Neural cell (in vitro differentiated cells): ENCODE results near the gene EXOC4. TPM values are rescaled to one million over a fixed set of nuclear protein-coding genes. Genes with fewer than 3 reads are reported as not detected.

Experiments used
- H2AFZ ChIP-seq: fragments of 200-600, 300-800 bp; sonication (generic), shearing (Covaris generic); 2 replicates; pipeline ENCODE4 v1.6.0; 2014; ENCODE audit warnings: low read depth, mild to moderate bottlenecking, antibody characterized with exemption, low read length, moderate library complexity
- H3F3A ChIP-seq: fragments of 200-600 bp; shearing (Covaris generic); 2 replicates; pipeline ENCODE4 v1.6.1; 2016; ENCODE audit warnings: mild to moderate bottlenecking, moderate library complexity, mixed read lengths, antibody characterized with exemption, low read length; ENCODE audit not compliant: insufficient read depth, poor library complexity, severe bottlenecking
- H3K27ac ChIP-seq: fragments of 200-600, 300-800 bp; sonication (generic), shearing (Covaris generic); 2 replicates; pipeline ENCODE4 v1.5.1; 2014; ENCODE audit warnings: mild to moderate bottlenecking, low read length, moderate library complexity
- H3K27me3 ChIP-seq: fragments of 300-800, 200-600 bp; sonication (generic), shearing (Covaris generic); 2 replicates; pipeline ENCODE4 v1.6.0; 2014; ENCODE audit warnings: mild to moderate bottlenecking, low read depth, low read length, moderate library complexity; ENCODE audit not compliant: insufficient read depth
- H3K36me3 ChIP-seq: fragments of 300-800, 200-600 bp; sonication (generic), shearing (Covaris generic); 2 replicates; pipeline ENCODE4 v1.5.1; 2014; ENCODE audit warnings: mild to moderate bottlenecking, antibody characterized with exemption, low read length, moderate library complexity; ENCODE audit not compliant: insufficient read depth
- H3K4me2 ChIP-seq: fragments of 300-800, 200-600 bp; sonication (generic), shearing (Covaris generic); 2 replicates; pipeline ENCODE4 v1.6.0; 2014; ENCODE audit warnings: mild to moderate bottlenecking, low read length
- H3K4me3 ChIP-seq: fragments of 300-800, 200-600 bp; sonication (generic), shearing (Covaris generic); 2 replicates; pipeline ENCODE4 v1.5.1; 2014; ENCODE audit warnings: mild to moderate bottlenecking, low read length, moderate library complexity
- H3K79me2 ChIP-seq: fragments of 200-600 bp; shearing (Covaris generic); replicated peaks from 2 replicates; pipeline ENCODE4 v1.6.0; 2014; ENCODE audit warnings: mild to moderate bottlenecking, low read length, moderate library complexity; ENCODE audit not compliant: insufficient read depth
- H3K9ac ChIP-seq: fragments of 300-800, 200-600 bp; sonication (generic), shearing (Covaris generic); 2 replicates; pipeline ENCODE4 v1.6.1; 2016; ENCODE audit warnings: mild to moderate bottlenecking, low read length, mixed read lengths
- H3K9me2 ChIP-seq: fragments of 200-600 bp; shearing (Covaris generic); 2 replicates; pipeline ENCODE4 v1.6.1; 2016; ENCODE audit warnings: mild to moderate bottlenecking, low read length, mixed read lengths; ENCODE audit not compliant: insufficient read depth
- H3K9me3 ChIP-seq: fragments of 200-600, 300-800 bp; sonication (generic), shearing (Covaris generic); 2 replicates; pipeline ENCODE4 v1.6.1; 2016; ENCODE audit warnings: mild to moderate bottlenecking, mixed run types, low read length, moderate library complexity, mixed read lengths
- H4K20me1 ChIP-seq: fragments of 200-600 bp; shearing (Covaris generic); 2 replicates; pipeline ENCODE4 v1.6.1; 2016; ENCODE audit warnings: mild to moderate bottlenecking, mixed run types; ENCODE audit not compliant: insufficient read depth
- EP300 ChIP-seq: fragments of 450-650 bp; conservative IDR thresholded peaks from 2 replicates; pipeline ENCODE4 v1.6.1; 2014; ENCODE audit warnings: antibody characterized with exemption, mild to moderate bottlenecking, moderate library complexity; ENCODE audit not compliant: poor library complexity, severe bottlenecking
- EZH2 ChIP-seq: fragments of 200-600, 300-800 bp; shearing (Covaris generic), sonication (generic); IDR thresholded peaks from 2 replicates; pipeline ENCODE4 v1.6.1; 2014; ENCODE audit warnings: antibody characterized with exemption, low read length, borderline replicate concordance, mild to moderate bottlenecking; ENCODE audit not compliant: insufficient read depth, poor library complexity, severe bottlenecking
- MXI1 ChIP-seq: fragments of 450-650 bp; conservative IDR thresholded peaks from 2 replicates; pipeline ENCODE4 v1.6.1; 2014; ENCODE audit warnings: antibody characterized with exemption, mild to moderate bottlenecking; ENCODE audit not compliant: poor library complexity, severe bottlenecking
- POLR2AphosphoS5 ChIP-seq: IDR thresholded peaks from 2 replicates; pipeline ENCODE4 v1.6.1; 2012
- RAD21 ChIP-seq: fragments of 450-650 bp; conservative IDR thresholded peaks from 2 replicates; pipeline ENCODE4 v1.6.1; 2014; ENCODE audit warnings: antibody characterized with exemption, mild to moderate bottlenecking, moderate library complexity
- SMC3 ChIP-seq: fragments of 450-650 bp; conservative IDR thresholded peaks from 2 replicates; pipeline ENCODE4 v1.6.1; 2014; ENCODE audit warnings: antibody characterized with exemption, mild to moderate bottlenecking, moderate library complexity; ENCODE audit not compliant: poor library complexity
- TAF1 ChIP-seq: IDR thresholded peaks from 2 replicates; pipeline ENCODE4 v1.6.1; 2012; ENCODE audit warnings: low read depth
- polyA plus RNA-seq: library from polyadenylated mRNA; depleted of rRNA; stranded (reverse); fragments of >200 nt; gene quantifications from 2 replicates; pipeline ENCODE4 v1.2.3, GENCODE V29; 2014
- TF ChIP-seq, protein P1 (sequence below): fragments of 450-650 bp; IDR thresholded peaks from 2 replicates; pipeline ENCODE4 v1.5.1; 2014; ENCODE audit warnings: antibody characterized with exemption, mild to moderate bottlenecking, moderate library complexity; ENCODE audit not compliant: poor library complexity, severe bottlenecking
- TF ChIP-seq, protein P2 (sequence below): IDR thresholded peaks from 2 replicates; pipeline ENCODE4 v1.6.1; 2012; ENCODE audit warnings: borderline replicate concordance

Gene EXOC4
- polyA plus RNA-seq, 1 donor from 2014 or later, result 36.5 TPM

DNA sequence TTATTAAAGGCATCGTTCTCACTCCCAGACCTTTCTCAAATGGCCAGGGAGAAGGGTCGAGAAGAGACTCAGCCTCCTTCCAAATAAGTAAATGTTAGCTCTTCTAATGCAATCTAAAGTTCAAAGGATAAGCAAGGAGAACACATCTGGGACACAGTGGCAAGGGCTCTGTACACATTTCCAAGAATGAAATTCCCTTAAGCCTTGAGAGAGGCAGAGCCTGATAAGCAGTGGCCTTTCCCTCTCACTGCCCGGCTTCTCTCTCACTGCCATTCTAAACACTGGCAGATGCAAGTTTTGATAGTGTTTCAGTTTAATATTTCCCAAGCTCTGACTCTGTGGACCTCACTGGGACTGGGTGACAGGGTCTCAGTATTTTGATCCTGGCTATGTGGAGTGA is 35.1 kb upstream of the EXOC4 start:
- no peaks in the 10 kb centered on the region for H3K9me2 ChIP-seq
- H3K9me3 ChIP-seq, result no peaks in the 10 kb centered on the region
- no peaks in the 10 kb centered on the region for H4K20me1 ChIP-seq
- no peak overlapping the region for H3K4me2 ChIP-seq
- H3K27ac ChIP-seq, result no peak overlapping the region
- no peaks in the 10 kb centered on the region for H3F3A ChIP-seq
- H3K79me2 ChIP-seq, result no peaks in the 10 kb centered on the region
- no peak overlapping the region for H2AFZ ChIP-seq
- H3K27me3 ChIP-seq, result no peaks in the 10 kb centered on the region
- H3K36me3 ChIP-seq, result no peaks in the 10 kb centered on the region
- H3K4me3 ChIP-seq, result no peak overlapping the region
- no peak overlapping the region for H3K9ac ChIP-seq
- TF ChIP-seq POLR2AphosphoS5 (no peak), SMC3 (no peak), RAD21 (no peak), EP300 (no peak), EZH2 (no peak)

DNA sequence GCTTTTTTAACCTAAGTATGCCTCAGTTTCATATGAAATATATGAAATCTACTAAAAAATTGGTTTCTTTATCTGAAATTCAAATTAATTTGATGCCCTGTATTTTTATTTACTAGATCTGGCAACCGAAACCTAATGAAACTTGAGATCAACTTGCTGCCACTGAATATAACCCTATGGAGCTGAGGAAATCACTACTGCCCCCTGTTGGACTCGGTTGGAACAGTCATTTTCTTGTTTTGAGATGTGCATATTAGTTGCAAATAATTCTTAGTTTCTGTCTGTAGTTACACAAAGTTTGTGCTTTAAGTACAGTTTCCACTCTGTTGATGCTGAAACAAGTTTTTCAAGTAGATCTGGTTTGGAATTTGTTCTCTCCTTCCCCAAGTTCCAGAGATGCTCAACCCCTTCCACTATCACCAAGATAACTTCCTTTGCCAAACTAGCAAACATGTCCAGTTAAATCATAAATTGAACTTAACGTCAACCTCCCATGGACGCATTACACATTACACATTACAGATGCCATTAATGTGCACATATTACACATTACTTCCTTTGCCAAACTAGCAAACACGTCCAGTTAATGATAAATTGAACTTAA is 22.2 kb upstream of the EXOC4 start:
- Histone ChIP-seq H3K36me3 (no peaks in the 10 kb centered on the region), H3K4me2 (no peak overlapping the region), H3K27me3 (no peaks in the 10 kb centered on the region), H3K9me3 (no peaks in the 10 kb centered on the region), H3F3A (no peaks in the 10 kb centered on the region), H4K20me1 (no peaks in the 10 kb centered on the region), H3K9me2 (no peaks in the 10 kb centered on the region), H2AFZ (no peak overlapping the region), H3K79me2 (no peaks in the 10 kb centered on the region), H3K27ac (no peak overlapping the region), H3K4me3 (no peak overlapping the region), H3K9ac (no peak overlapping the region)
- peak; percentile 36 for TF ChIP-seq SMC3
- peak; percentile 49 for TF ChIP-seq RAD21
- no peak for TF ChIP-seq MXI1
- TF ChIP-seq, protein P1, sequence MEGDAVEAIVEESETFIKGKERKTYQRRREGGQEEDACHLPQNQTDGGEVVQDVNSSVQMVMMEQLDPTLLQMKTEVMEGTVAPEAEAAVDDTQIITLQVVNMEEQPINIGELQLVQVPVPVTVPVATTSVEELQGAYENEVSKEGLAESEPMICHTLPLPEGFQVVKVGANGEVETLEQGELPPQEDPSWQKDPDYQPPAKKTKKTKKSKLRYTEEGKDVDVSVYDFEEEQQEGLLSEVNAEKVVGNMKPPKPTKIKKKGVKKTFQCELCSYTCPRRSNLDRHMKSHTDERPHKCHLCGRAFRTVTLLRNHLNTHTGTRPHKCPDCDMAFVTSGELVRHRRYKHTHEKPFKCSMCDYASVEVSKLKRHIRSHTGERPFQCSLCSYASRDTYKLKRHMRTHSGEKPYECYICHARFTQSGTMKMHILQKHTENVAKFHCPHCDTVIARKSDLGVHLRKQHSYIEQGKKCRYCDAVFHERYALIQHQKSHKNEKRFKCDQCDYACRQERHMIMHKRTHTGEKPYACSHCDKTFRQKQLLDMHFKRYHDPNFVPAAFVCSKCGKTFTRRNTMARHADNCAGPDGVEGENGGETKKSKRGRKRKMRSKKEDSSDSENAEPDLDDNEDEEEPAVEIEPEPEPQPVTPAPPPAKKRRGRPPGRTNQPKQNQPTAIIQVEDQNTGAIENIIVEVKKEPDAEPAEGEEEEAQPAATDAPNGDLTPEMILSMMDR, result peak; percentile 53

DNA sequence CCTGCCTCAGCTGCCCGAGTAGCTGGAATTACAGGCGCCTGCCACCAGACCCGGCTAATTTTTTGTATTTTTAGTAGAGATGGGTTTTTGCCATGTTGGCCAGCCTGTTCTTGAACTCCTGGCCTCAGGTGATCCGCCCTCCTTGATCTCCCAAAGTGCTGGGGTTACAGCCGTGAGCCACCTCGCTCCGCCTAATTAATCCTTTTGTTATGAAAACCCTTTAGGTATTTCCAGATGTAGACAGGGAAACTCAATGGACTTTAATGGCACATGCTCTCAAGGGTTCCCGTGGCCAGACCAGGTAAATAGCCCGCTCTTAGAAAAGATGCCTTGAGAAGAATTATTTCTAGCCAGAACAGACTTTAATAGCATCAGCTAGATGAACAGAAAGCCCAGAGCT is 19.7 kb upstream of the EXOC4 start:
- Histone ChIP-seq H3K9ac (no peak overlapping the region), H2AFZ (no peak overlapping the region), H3K27me3 (no peaks in the 10 kb centered on the region), H3K79me2 (no peaks in the 10 kb centered on the region), H4K20me1 (no peaks in the 10 kb centered on the region), H3K9me3 (no peaks in the 10 kb centered on the region), H3K36me3 (no peaks in the 10 kb centered on the region), H3K27ac (no peak overlapping the region), H3K4me2 (no peak overlapping the region), H3K9me2 (no peaks in the 10 kb centered on the region), H3F3A (no peaks in the 10 kb centered on the region), H3K4me3 (no peak overlapping the region)
- TF ChIP-seq RAD21 (no peak), MXI1 (no peak), EZH2 (no peak), EP300 (no peak), TAF1 (no peak), POLR2AphosphoS5 (no peak), SMC3 (no peak)
- TF ChIP-seq, protein P1, result no peak
- TF ChIP-seq, protein P2, sequence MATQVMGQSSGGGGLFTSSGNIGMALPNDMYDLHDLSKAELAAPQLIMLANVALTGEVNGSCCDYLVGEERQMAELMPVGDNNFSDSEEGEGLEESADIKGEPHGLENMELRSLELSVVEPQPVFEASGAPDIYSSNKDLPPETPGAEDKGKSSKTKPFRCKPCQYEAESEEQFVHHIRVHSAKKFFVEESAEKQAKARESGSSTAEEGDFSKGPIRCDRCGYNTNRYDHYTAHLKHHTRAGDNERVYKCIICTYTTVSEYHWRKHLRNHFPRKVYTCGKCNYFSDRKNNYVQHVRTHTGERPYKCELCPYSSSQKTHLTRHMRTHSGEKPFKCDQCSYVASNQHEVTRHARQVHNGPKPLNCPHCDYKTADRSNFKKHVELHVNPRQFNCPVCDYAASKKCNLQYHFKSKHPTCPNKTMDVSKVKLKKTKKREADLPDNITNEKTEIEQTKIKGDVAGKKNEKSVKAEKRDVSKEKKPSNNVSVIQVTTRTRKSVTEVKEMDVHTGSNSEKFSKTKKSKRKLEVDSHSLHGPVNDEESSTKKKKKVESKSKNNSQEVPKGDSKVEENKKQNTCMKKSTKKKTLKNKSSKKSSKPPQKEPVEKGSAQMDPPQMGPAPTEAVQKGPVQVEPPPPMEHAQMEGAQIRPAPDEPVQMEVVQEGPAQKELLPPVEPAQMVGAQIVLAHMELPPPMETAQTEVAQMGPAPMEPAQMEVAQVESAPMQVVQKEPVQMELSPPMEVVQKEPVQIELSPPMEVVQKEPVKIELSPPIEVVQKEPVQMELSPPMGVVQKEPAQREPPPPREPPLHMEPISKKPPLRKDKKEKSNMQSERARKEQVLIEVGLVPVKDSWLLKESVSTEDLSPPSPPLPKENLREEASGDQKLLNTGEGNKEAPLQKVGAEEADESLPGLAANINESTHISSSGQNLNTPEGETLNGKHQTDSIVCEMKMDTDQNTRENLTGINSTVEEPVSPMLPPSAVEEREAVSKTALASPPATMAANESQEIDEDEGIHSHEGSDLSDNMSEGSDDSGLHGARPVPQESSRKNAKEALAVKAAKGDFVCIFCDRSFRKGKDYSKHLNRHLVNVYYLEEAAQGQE, result no peak
